Right kidney (tissue), 1 donor: Measurements from ENCODE around the gene ST3GAL3.

Source experiments
- DNase-seq: peaks from one replicate; pipeline ENCODE4 v3.0.0-alpha.2; 2016

Gene ST3GAL3

GRCh38 chr1:43942411-43942810 is 235.1 kb downstream of the ST3GAL3 start:
- DNase-seq = no peak

- DNase-seq = no peak
Observed at GRCh38 chr1:43944860-43945259, 237.5 kb downstream of the ST3GAL3 start.

- DNase-seq = no peak
Observed at GRCh38 chr1:43945674-43946235, 238.4 kb downstream of the ST3GAL3 start.

- peak; percentile 100 for DNase-seq
Observed at GRCh38 chr1:43946236-43947060, 239.1 kb downstream of the ST3GAL3 start, which contains the start of gene IPO13. IPO13 (plus strand) TSS chr1:43946950; CDS start chr1:43947601, 651 bp downstream.

- no peak for DNase-seq
Observed at GRCh38 chr1:43947061-43947873, 239.9 kb downstream of the ST3GAL3 start.

GRCh38 chr1:43947874-43948437 is 240.6 kb downstream of the ST3GAL3 start:
- no peak for DNase-seq

GRCh38 chr1:43949678-43950077 is 242.3 kb downstream of the ST3GAL3 start:
- DNase-seq = no peak

- no peak for DNase-seq
Observed at GRCh38 chr1:43951021-43951985, 244.0 kb downstream of the ST3GAL3 start.

- peak; percentile 21 for DNase-seq
Observed at GRCh38 chr1:43952731-43953346, 245.5 kb downstream of the ST3GAL3 start.

GRCh38 chr1:43953361-43953760 is 246.0 kb downstream of the ST3GAL3 start:
- DNase-seq = no peak

- no peak for DNase-seq
Observed at GRCh38 chr1:43954036-43954435, 246.7 kb downstream of the ST3GAL3 start.

- DNase-seq = no peak
Observed at GRCh38 chr1:43956234-43956633, 248.9 kb downstream of the ST3GAL3 start.

- DNase-seq = no peak
Observed at GRCh38 chr1:43957407-43958040, 250.2 kb downstream of the ST3GAL3 start.

GRCh38 chr1:43958351-43959255 is 251.3 kb downstream of the ST3GAL3 start:
- DNase-seq = no peak

GRCh38 chr1:43960798-43961197 is 253.5 kb downstream of the ST3GAL3 start:
- DNase-seq = no peak

- no peak for DNase-seq
Observed at GRCh38 chr1:43961692-43962091, 254.4 kb downstream of the ST3GAL3 start.

GRCh38 chr1:43962324-43962723 is 255.0 kb downstream of the ST3GAL3 start:
- no peak for DNase-seq

GRCh38 chr1:43963006-43963405 is 255.7 kb downstream of the ST3GAL3 start:
- no peak for DNase-seq

GRCh38 chr1:43963890-43964289 is 256.6 kb downstream of the ST3GAL3 start:
- DNase-seq = no peak
